ENCODE results near the gene KRT20. TPM values are rescaled to one million over a fixed set of nuclear protein-coding genes. Genes with fewer than 3 reads are reported as not detected.

The KRT20 gene
- total RNA-seq, 1 experiment from 2014 or later = not detected

DNA sequence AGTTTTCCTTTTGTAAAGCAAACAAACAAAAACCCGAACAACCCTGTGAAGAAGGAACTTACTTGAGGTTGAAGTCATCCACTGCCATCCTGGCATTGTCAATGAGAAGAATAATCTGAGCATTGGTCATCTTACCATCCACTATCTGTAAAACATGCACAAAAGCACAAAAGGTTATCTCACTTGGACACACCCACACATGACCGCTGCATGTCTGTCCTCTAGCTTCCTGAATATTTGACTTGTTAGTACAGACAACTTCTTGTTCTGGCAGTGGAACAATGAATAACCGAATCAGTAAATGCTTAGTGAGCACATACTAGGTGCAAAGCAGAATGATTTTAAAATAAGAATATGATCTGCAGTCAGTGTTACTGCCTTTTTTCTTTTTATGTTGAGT lies 46.3 kb upstream of the KRT20 start:
- Histone ChIP-seq H3K18ac (ENCODE audit: insufficient read length, low read depth, low read length) (no peak overlapping the region), H3K79me2 (ENCODE audit: insufficient read depth, low read length) (no peaks in the 10 kb centered on the region), H2BK5ac (ENCODE audit: insufficient read length, low read length) (no peak overlapping the region), H2BK20ac (ENCODE audit: low read depth, low read length, poor library complexity, severe bottlenecking) (no peak overlapping the region), H2AK5ac (ENCODE audit: insufficient read length, low read length) (no peak overlapping the region), H3K27ac (ENCODE audit: insufficient read length, low read depth, low read length) (no peak overlapping the region), H3K9me3 (ENCODE audit: control insufficient read depth, low read depth, low read length) (no peaks in the 10 kb centered on the region), H3K4me2 (ENCODE audit: insufficient read depth, insufficient read length, low read length) (no peak overlapping the region), H3K9ac (ENCODE audit: extremely low read depth, insufficient read length, low read length) (no peak overlapping the region), H3K56ac (ENCODE audit: insufficient read length, low read depth, low read length) (no peak overlapping the region), H3K27me3 (ENCODE audit: insufficient read depth, low read length) (no peaks in the 10 kb centered on the region), H3T11ph (ENCODE audit: low read length) (no peak overlapping the region), H4K20me1 (ENCODE audit: control insufficient read depth, insufficient read depth, insufficient read length) (no peaks in the 10 kb centered on the region), H3K4ac (ENCODE audit: low read depth, low read length) (no peak overlapping the region), H2BK15ac (ENCODE audit: low read depth, low read length) (no peak overlapping the region), H2BK120ac (ENCODE audit: low read depth, low read length, poor library complexity, severe bottlenecking) (no peak overlapping the region), H3K79me1 (ENCODE audit: insufficient read depth, low read depth, low read length, poor library complexity, severe bottlenecking) (no peaks in the 10 kb centered on the region), H2BK12ac (ENCODE audit: insufficient read length, low read depth, low read length) (no peak overlapping the region), H4K8ac (replicated peaks; ENCODE audit: insufficient read length, low read depth, low read length) (no peak overlapping the region), H3K14ac (ENCODE audit: insufficient read depth, low read length) (no peak overlapping the region), H3K4me1 (ENCODE audit: insufficient read depth, low read length) (peaks cover 2% of the 10 kb centered on the region; the same call in 1 of the 2 replicates), H4K91ac (ENCODE audit: insufficient read length, low read depth, low read length) (no peak overlapping the region), H4K5ac (ENCODE audit: insufficient read length, low read depth, low read length) (no peak overlapping the region), H3K23ac (ENCODE audit: insufficient read length, low read depth, low read length) (no peak overlapping the region), H3K23me2 (ENCODE audit: insufficient read length, low read depth, low read length, poor library complexity, severe bottlenecking) (no peaks in the 10 kb centered on the region), H2AFZ (ENCODE audit: low read length) (no peak overlapping the region)
- Mint-ChIP-seq H3K4me1 (peaks cover 7 to 10% of the 10 kb centered on the region in 2 experiments), H3K36me3 (ENCODE audit: insufficient read depth in 1 of 3, low read depth in 3 of 3) (no peaks in the 10 kb centered on the region), H3K27ac (no peak overlapping the region), H3K4me3 (no peak overlapping the region), H3K27me3 (ENCODE audit: low read depth) (peaks cover 5% of the 10 kb centered on the region; the same call in 1 of the 2 replicates), H3K9me3 (no peaks in the 10 kb centered on the region)
- DNase-seq = no peak
- no peak for TF ChIP-seq CTCF (conservative IDR thresholded peaks at IDR 0.05)
- no CpG with 5 or more reads among the region's 3 CpGs for WGBS (ENCODE audit: extremely low coverage, insufficient read length, low lambda C conversion rate)

Data from H9 (cell line).